HG03045 (cell line): Measurements from ENCODE around the gene MACF1.

Experiments
- ATAC-seq: cut with Tn5 transposase; IDR thresholded peaks from one replicate; pipeline ENCODE4 v1.9.1; 2021; ENCODE audit warnings: mild to moderate bottlenecking, moderate library complexity; ENCODE audit not compliant: unreplicated experiment

Gene MACF1

DNA sequence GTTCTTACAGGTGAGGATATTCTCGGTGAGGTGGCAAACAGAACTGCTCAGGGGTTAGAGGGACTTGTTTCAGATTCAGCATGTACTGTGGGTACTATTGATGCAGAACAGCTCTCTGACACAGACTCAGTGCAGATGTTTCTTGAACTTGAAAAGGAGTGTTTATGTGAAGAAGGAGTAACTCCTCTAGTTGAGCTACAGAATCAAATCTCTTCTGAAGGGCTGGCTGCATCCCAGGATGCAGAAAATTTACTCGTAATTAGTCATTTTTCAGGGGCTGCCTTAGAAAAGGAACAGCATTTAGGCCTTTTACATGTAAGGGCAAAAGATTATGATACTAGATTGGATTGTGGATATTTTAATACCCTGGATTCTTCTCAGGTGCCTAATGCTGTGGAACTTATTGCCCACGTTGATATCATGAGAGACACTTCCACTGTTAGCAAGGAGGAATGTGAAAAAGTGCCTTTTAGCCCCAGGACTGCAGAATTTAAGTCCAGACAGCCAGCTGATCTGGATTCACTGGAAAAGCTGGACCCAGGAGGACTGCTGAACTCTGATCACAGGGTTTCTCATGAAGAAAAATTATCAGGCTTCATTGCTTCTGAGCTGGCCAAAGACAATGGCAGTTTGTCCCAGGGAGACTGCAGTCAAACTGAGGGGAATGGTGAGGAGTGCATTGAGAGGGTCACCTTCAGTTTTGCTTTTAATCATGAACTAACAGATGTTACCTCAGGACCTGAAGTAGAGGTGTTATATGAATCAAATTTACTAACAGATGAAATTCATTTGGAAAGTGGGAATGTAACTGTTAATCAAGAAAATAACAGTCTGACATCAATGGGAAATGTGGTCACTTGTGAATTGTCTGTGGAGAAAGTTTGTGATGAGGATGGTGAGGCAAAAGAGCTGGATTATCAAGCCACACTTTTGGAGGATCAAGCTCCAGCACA is 207.3 kb downstream of the MACF1 start:
- ATAC-seq, result no peak

DNA sequence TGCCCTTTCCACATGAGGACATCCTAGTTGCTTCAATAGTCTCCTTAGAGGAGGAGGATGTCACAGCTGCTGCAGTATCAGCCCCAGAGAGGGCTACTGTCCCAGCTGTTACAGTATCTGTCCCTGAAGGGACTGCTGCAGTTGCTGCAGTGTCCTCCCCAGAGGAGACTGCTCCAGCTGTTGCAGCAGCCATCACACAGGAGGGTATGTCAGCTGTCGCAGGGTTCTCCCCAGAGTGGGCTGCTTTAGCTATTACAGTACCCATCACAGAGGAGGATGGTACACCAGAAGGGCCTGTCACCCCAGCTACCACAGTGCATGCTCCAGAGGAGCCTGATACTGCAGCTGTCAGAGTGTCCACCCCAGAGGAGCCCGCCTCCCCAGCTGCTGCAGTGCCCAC is 208.4 kb downstream of the MACF1 start:
- no peak for ATAC-seq

DNA sequence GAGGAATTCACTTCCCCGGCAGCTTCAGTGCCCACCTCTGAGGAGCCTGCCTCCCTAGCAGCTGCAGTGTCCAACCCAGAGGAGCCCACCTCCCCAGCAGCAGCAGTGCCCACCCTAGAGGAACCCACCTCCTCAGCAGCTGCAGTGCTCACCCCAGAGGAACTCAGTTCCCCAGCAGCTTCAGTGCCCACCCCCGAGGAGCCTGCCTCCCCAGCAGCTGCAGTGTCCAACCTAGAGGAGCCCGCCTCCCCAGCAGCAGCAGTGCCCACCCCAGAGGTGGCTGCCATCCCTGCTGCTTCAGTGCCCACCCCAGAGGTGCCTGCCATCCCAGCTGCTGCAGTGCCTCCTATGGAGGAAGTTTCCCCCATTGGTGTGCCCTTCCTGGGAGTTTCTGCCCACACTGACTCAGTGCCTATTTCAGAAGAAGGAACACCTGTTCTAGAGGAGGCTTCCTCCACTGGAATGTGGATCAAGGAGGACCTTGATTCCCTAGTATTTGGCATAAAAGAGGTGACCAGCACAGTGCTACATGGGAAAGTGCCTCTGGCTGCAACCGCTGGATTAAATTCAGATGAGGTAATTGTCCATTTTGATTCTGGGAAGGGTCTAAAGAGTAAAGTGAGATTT is 209.5 kb downstream of the MACF1 start:
- ATAC-seq, result no peak

- ATAC-seq, result no peak
Measured at GRCh38 chr1:39415553-39415952, 211.1 kb downstream of the MACF1 start.

DNA sequence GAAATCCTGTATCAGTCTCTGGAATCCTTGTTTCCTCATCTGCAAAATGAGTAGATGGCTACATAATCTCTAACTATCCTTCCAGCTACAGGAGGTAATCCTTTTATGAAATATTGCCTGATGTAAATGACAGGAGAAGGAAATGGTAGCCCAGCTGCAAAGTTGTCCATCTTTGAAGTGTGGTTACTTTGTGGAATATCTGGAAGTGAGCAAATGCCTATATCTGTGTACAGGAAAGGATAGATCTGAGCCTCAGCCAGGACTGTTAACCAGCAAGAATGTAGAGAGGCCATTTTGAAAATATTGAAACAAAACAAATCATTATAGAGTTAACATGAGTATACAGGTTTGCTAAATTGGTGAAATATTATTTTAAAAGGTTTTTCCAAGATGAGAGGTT is 212.1 kb downstream of the MACF1 start:
- ATAC-seq, result no peak

GRCh38 chr1:39418236-39418635 is 213.7 kb downstream of the MACF1 start:
- ATAC-seq, result no peak

DNA sequence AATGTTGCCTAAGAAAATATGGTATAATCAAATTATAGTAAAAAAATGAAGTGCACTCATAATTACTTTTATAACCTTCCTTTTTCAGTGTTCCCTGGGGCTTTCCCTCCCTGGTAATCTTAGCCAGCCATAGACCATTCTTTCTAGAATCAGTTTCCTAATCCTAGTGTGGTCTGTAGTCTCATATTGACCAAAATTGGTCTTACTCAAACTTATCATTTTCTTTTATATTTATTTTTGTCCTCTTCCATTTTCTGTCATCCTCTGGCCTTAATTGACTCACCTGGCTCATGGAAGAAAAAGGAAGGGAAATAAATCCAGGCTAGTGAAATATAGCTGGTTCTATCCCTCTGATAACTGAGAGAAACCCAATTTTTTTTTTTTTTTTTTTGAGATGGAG is 216.0 kb downstream of the MACF1 start:
- no peak for ATAC-seq

GRCh38 chr1:39422614-39423013 is 218.1 kb downstream of the MACF1 start:
- ATAC-seq, result no peak

DNA sequence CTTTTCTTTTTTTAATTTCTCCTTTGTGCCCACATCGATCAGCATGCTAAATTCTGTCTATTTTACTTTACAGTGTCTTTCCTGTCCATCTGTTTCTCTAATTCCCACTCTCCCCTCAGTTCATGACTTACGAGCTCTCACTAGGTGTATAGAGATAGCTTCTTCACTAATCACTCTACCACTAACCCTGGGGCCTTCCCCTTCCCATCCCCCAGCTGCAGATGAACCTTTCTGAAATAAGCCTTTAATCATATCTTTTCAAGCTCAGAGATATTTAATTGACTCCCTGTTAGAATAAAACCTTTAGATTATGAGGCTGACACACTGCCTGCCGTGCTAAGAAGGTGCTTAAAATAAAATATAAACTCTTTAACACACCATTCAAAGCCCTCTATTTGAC is 220.7 kb downstream of the MACF1 start:
- no peak for ATAC-seq

- no peak for ATAC-seq
Measured at GRCh38 chr1:39425634-39426033, 221.1 kb downstream of the MACF1 start.

DNA sequence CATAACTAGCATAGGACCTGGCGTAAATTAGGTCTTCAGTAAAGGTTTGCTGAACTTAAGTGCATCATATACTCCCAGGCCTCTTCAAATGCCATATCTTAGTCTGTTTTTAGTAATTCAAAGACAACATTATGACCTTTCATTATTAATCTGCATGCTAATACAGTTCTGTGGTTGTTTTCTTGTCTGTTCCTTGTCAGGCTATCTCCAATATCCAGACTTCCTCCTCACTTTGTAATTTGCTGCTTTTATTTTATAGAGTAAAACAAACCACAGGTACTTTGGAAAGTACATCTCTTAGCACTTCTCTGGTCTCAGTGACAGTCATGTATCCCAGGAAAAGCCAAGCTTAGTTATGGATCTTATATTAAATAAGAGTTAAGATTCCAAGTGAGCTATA is 221.9 kb downstream of the MACF1 start:
- ATAC-seq, result no peak

DNA sequence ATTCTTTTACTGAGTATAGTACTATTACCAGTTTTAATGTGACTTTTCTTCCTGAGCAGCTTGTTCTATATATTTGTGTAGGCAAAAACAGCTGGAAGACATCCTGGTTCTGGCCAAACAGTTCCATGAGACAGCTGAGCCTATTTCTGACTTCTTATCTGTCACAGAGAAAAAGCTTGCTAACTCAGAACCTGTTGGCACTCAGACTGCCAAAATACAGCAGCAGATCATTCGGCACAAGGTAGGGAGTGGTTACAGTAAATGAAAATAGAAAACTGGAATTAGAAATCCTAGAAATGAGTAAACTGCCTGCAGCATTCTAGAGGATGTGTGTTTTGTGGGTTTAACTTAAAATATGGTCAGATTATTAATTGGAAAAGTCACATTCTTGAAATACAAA is 222.9 kb downstream of the MACF1 start:
- no peak for ATAC-seq

DNA sequence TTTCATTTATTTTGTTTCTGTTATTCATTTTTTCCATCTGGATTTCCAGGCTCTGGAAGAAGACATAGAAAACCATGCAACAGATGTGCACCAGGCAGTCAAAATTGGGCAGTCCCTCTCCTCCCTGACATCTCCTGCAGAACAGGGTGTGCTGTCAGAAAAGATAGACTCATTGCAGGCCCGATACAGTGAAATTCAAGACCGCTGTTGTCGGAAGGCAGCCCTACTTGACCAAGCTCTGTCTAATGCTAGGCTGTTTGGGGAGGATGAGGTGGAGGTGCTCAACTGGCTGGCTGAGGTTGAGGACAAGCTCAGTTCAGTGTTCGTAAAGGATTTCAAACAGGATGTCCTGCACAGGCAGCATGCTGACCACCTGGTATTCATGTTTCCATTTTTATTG is 223.4 kb downstream of the MACF1 start:
- no peak for ATAC-seq

DNA sequence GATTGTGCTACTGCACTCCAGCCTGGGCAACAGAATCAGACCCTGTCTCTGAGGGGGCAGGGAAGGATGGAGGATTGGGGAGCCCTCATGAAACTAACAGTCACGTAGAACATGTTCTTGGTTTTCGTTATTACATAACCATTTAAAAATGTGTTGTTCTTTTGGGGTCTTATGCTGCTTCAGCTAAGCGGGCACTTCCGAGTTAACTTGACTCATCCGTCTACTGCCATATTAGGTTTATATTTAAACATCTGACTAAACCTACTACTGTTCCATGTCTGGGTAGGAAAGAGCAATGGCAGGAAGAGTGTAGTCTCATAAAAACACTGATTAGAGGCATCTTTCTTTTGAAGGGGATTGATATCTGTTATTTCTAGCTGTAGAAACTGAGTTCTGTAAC is 227.4 kb downstream of the MACF1 start:
- no peak for ATAC-seq

- no peak for ATAC-seq
Measured at GRCh38 chr1:39434797-39435395, 230.4 kb downstream of the MACF1 start.

- ATAC-seq, result no peak
Measured at GRCh38 chr1:39435597-39435996, 231.1 kb downstream of the MACF1 start.

GRCh38 chr1:39436842-39437241 is 232.3 kb downstream of the MACF1 start:
- ATAC-seq, result no peak

DNA sequence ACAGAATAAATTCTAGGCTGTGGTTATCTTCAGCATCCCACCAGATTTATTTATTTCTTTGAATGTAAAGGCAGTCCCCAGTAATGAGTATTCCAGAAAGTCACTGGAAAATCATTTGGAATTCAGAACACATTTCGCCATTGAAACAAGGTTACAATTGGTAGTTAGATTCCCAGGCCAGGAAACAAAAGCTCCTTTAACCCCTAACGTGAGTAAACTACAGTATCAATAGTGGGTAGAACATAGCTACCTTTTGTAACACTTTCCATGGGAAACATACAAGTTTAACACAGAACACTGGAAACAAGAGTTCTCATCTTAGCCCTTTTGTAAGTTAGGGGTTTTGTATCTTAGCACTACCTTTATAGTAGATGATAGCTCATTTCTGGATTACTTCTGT is 233.5 kb downstream of the MACF1 start:
- ATAC-seq, result no peak

DNA sequence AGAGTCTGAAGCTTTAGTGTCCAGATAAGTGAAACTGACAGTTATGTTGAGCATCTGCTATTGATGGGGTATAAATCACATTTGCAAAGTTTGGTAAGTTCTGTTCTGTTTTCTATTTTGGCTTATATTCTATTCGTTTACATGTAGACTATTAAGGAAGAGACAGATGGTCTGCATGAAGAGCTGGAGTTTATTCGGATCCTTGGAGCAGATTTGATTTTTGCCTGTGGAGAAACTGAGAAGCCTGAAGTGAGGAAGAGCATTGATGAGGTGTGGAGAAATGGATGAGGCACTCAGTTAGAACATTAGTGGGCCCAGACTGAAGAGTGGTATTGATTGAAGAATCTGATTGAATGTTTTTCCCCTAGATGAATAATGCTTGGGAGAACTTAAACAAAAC is 236.4 kb downstream of the MACF1 start:
- no peak for ATAC-seq

- ATAC-seq, result no peak
Measured at GRCh38 chr1:39441797-39442196, 237.3 kb downstream of the MACF1 start.

GRCh38 chr1:39445573-39445972 is 241.1 kb downstream of the MACF1 start:
- ATAC-seq, result no peak

GRCh38 chr1:39446986-39447567 is 242.6 kb downstream of the MACF1 start:
- no peak for ATAC-seq
